NCI-H146 treated with DMSO at 0.1 percent for 48 hours (cell line): ENCODE results near the gene ERMAP.
"Not testable (repeated sequence)": the region's sequence is repeated elsewhere in the genome, so short reads cannot be mapped to it uniquely, and the experiment has no call there.

Source experiments
- DNase-seq: peaks from one replicate; lab custom pipeline; 2025; ENCODE audit not compliant: unreplicated experiment; lab: John Stamatoyannopoulos, UW

The ERMAP gene

DNA sequence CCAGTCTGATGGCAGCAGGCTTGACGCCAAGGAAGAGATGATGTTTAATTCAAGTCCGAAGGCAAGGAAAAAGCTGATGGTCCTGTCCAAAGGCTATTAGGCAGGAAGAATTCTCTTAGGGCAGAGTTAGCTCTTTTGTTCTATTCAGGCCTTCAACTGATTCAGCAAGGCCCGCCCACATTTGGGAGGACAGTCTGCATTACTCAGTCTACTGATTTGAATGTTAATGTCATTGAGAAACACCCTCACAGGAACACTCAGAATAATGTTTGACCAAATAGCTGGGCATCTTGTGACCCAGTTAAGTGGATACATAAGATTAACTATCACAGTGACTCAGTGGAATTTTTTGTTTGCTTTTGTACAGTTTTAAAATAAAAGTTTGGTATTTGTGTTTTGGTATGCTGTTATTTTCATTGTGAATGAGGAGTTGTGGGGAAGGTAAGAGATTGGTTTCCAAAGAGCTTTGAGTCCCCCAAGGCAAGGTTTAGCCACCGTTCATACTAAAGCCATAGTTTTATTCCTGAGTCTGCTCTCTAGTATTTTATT is 27.7 kb downstream of the ERMAP start:
- no peak for DNase-seq

GRCh38 chr1:42845193-42845592 is 28.3 kb downstream of the ERMAP start:
- no peak for DNase-seq

GRCh38 chr1:42845866-42846256 is 28.9 kb downstream of the ERMAP start:
- no peak for DNase-seq

- peak; percentile 79 for DNase-seq
These were observed 29.6 kb downstream of the ERMAP start, which contains the start of gene ZNF691 for GRCh38 chr1:42846257-42847110. Gene ZNF691, plus strand, starts transcription at chr1:42846613. Its CDS starts 3,046 bp downstream, at chr1:42849659.

- DNase-seq: peak; percentile 5
These were observed 30.2 kb downstream of the ERMAP start for GRCh38 chr1:42847111-42847595.

DNA sequence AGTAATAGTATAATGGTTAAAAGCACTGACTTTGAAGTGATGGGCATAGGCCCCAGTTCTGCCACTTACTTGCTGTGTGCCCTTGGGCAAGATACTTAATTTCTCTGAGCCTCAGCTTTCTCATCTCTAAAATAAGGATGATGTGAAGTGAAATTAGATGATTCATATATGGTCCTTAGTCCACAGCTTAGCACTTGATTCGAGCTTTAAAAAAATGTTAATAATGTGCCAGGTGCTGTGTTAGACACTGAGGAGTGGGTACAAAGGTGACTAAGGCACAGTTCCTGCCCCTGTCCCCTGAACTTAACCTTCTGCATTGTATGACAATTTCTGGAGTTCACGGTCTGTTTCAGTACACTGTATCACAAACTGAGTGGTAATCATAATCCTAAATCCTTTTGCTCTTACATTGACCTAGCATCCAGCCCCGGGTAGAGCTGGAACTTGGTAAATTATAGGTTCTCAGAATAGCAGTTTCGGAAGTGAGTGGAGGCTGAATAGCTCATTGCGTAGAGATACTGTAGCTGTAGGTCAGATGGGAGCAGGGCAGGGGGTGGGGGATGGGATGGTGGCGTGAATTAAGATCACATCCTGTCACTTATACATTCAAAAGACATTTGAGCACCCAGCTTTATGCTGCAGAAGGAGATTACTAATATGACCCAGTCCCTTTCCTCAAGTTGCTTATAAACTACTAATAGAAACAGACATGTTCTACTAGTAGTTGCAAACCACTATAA is 31.0 kb downstream of the ERMAP start:
- DNase-seq: no peak

- DNase-seq: no peak
These were observed 32.1 kb downstream of the ERMAP start for GRCh38 chr1:42848823-42849537.

- no peak for DNase-seq
These were observed 33.0 kb downstream of the ERMAP start for GRCh38 chr1:42849944-42850343.

DNA sequence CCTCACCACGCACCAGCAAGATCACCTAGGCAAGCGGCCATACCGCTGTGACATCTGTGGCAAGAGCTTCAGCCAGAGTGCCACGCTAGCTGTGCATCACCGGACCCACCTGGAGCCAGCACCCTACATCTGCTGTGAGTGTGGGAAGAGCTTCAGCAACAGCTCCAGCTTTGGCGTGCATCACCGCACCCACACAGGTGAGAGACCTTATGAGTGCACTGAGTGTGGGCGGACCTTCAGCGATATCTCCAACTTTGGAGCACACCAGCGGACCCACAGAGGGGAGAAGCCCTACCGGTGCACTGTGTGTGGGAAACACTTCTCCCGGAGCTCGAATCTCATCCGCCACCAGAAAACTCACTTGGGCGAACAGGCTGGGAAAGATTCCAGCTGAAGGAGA is 34.5 kb downstream of the ERMAP start:
- DNase-seq: no peak

- no peak for DNase-seq
These were observed 35.2 kb downstream of the ERMAP start for GRCh38 chr1:42851960-42852607.

GRCh38 chr1:42852608-42852980 is 35.7 kb downstream of the ERMAP start:
- DNase-seq: no peak

DNA sequence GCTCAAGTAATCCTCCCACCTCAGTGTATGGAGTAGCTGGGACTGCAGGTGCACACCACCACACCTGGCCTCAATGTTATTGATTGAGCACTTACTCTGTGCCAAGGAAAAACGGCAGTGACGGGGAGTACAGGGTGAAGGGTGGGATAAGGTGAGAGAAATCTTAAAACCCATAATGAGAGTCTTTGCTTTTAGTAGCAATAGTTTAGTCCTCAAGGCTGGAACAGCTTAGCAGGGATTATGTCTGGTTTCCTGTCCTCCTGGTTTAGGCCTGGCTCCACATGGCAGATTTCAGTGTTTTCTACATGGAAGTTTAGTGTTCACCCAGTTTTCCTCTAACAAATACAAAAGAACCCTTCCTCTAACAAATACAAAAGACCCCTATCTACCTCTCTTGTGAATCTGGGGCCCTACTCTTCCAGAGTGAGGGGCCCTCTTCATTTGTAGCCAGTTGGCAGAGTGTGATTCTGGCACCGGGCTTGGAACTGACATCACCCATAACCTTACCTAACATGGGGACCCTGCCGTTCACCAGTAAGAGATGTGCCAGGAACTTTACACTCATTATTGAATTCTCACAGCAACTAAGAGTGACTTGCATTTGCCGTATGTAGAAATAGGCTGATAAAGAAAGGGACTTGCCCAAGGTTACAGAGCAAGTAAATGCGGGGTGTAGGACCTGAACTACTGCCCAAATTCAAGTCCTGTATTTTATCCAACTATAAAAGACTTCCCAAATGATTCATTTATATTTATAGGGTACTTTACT is 36.4 kb downstream of the ERMAP start:
- DNase-seq: no peak

DNA sequence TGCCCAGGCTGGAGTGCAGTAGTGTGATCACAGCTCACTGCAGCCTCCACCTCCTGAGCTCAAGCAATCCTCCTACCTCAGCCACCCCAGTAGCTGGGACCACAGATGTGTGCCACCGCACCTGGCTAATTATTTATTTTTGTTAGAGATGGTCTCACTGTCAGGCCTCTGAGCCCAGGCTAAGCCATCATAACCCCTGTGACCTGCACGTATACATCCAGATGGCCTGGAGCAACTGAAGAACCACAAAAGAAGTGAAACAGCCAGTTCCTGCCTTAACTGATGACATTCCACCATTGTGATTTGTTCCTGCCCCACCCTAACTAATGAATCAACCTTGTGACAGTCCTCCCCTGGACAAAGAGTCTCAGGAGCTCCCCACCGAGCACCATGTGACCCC is 39.6 kb downstream of the ERMAP start:
- DNase-seq: not testable (repeated sequence)

DNA sequence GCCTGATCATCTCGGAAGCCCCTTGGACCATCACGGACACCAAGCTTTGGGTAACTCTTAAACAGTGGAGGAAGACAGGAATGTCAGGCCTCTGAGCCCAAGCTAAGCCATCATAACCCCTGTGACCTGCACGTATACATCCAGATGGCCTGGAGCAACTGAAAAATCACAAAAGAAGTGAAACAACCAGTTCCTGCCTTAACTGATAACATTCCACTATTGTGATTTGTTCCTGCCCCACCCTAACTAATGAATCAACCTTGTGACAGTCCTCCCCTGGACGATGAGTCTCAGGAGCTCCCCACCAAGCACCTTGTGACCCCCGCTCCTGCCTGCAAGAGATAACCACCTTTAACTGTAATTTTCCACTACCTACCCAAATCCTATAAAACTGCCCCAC is 42.4 kb downstream of the ERMAP start:
- not testable (repeated sequence) for DNase-seq

DNA sequence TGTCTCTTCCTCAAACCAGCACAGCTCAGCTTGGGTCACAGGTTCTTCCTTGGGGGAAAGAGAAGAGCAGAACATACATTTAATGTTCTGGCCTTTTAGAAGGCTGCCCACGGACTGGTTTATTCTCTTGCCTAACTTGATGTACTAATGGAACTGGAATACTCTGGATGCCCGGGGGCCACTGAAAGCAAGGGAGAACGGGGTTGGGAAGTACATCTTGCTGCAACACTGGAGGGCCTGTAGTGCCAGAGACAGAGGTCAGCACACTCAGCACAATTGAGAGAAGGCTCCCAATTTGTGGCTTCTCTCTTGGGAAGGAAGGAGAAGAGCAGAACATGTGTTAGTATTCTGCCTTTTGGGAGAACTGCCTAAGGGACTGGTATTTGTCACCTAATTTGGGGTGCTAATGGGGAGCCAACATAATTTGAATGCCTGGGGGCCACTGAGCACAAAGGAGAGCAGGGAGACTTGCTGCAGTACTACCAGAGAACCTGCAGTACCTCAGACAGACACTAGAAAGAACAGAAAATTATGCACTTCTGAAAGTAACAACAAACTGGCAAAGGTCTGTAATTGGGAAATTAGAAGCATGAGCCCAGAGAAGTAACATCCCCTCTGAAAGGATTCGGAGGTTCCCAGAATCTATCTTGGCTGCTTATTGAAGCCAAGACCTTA is 43.6 kb downstream of the ERMAP start:
- no peak for DNase-seq

DNA sequence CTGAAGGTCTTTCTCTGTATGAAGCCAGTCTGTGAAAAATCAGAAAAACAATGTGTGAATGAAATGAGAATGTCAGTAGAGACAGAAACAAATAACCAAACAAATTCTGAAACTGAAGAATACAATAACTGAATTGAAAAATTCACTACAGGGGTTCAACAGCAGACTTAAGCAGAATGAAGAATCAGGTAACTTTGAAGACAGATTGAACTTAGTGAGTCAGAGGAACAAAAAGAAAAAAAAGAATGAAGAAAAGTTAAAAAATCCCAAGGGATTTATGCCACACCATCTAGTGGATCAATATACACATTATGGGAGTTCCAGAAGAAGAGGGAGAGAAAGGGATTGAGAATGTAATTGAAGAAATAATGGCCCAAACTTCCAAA is 44.1 kb downstream of the ERMAP start:
- no peak for DNase-seq

GRCh38 chr1:42866549-42866948 is 49.6 kb downstream of the ERMAP start:
- no peak for DNase-seq

DNA sequence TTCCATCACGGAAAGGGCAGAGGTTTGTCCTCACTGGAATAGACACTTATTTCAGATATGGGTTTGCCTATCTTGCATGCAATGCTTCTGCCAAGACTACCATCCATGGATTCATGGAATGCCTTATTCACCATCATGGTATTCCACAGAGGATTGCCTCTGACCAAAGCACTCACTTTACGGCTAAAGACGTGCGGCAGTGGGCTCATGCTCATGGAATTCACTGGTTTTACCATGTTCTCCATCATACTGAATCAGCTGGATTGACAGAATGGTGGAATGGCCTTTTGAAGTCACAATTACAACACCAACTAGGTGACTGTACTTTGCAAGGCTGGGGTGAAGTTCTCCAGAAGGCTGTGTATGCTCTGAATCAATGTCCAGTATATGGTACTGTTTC is 51.5 kb downstream of the ERMAP start:
- DNase-seq: not testable (repeated sequence)

DNA sequence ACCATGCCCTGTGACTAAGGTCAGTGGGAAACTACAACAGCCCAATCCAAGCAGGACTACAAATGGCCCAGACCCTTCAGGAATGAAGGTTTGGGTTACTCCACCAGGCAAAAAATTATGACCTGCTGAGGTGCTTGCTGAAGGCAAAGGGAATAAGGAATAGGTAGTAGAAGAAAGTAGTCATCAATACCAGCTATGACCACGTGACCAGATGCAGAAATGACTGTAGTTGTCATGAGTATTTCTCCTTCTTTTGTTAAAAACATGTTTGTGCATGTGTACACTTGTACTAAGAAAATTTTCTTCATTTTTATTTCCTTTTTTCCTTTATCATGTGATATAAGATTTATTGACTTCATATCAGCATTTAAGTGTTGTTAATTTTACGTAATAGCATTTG is 52.3 kb downstream of the ERMAP start:
- DNase-seq: not testable (repeated sequence)
